HCT116 (cell line): ENCODE results near the gene RYR2. TPM values are rescaled to one million over a fixed set of nuclear protein-coding genes. Genes with fewer than 3 reads are reported as not detected.

Experiments used
- ATAC-seq: fragments of 200-7000 bp; cut with Tn5 transposase; 2 replicates; pipeline ENCODE4 v1.9.1; 2020; ENCODE audit warnings: mild to moderate bottlenecking, moderate library complexity
- BruUV-seq: library from RNA; stranded (reverse); fragments of 400-500 nt; replicated peaks from 2 replicates; lab custom pipeline; 2021; lab: Mats Ljungman, UMichigan
- CTCF ChIA-PET: fragments of 300-600 bp; sonication (Branson Sonifier 250); formaldehyde crosslinking; loops from one replicate; lab custom pipeline; 2021; ENCODE audit warnings: antibody characterized with exemption; lab: Charles Lee
- POLR2A ChIA-PET: fragments of 300-600, 350-600 bp; sonication (Branson Sonifier 250); formaldehyde crosslinking; loops from one replicate; lab custom pipeline; 2021; ENCODE audit warnings: antibody characterized with exemption; lab: Charles Lee
- RAD21 ChIA-PET, 2 experiments: fragments of 300-600 bp; sonication (Branson Sonifier 250); formaldehyde crosslinking; loops; one replicate each; lab custom pipeline; 2023; ENCODE audit warnings: low total read pairs in 2 of 2; ENCODE audit not compliant: uncharacterized antibody in 2 of 2, unreplicated experiment in 2 of 2, low non-redundant PET in 1 of 2; lab: Charles Lee
- DNase-seq: peaks from one replicate; pipeline ENCODE4 v3.0.0-alpha.2; 2010; ENCODE audit warnings: low read depth, low spot score
- H2AFZ ChIP-seq: fragments of 200-600 bp; shearing (Covaris generic), sonication (generic); 2 replicates; pipeline ENCODE4 v1.6.1; 2017; ENCODE audit warnings: low read depth, mixed run types, mixed read lengths, antibody characterized with exemption, low read length; ENCODE audit not compliant: poor library complexity, severe bottlenecking
- H3K27ac ChIP-seq: 2 replicates; pipeline ENCODE4 v1.5.1; 2012; ENCODE audit warnings: low read depth, low read length
- H3K27me3 ChIP-seq: fragments of 200-600 bp; sonication (generic); 2 replicates; pipeline ENCODE4 v1.6.1; 2016; ENCODE audit warnings: mixed run types, low read length, mixed read lengths; ENCODE audit not compliant: insufficient read depth
- H3K36me3 ChIP-seq, 2 experiments: fragments of 200-500 bp in 1 of 2; fragments of 200-600 bp in 1 of 2; sonication (Bioruptor generic) in 1 of 2; sonication (generic) in 1 of 2; 2 replicates each; pipeline versions ENCODE4 v1.5.1 to v1.6.1; 2014 to 2016; ENCODE audit warnings: low read length in 2 of 2, inconsistent platforms in 1 of 2, mixed read lengths in 1 of 2, mixed run types in 1 of 2; ENCODE audit not compliant: insufficient read depth in 2 of 2, control insufficient read depth in 1 of 2
- H3K4me1 ChIP-seq, 2 experiments: fragments of 200-600 bp in 1 of 2; sonication (generic) in 1 of 2; 2 replicates each; pipeline versions ENCODE4 v1.5.1 to v1.6.1; 2012 to 2017; ENCODE audit warnings: low read length in 2 of 2, inconsistent platforms in 1 of 2, mild to moderate bottlenecking in 1 of 2, mixed read lengths in 1 of 2, mixed run types in 1 of 2, moderate library complexity in 1 of 2; ENCODE audit not compliant: insufficient read depth in 2 of 2, control insufficient read depth in 1 of 2
- H3K4me2 ChIP-seq: fragments of 200-600 bp; sonication (generic); 2 replicates; pipeline ENCODE4 v1.6.1; 2017; ENCODE audit warnings: mixed run types, low read length, mixed read lengths
- H3K4me3 ChIP-seq, 2 experiments: fragments of 200-600 bp in 1 of 2; sonication (generic) in 1 of 2; replicated peaks in 1 of 2; 2 replicates each; pipeline ENCODE4 v1.5.1; 2011 to 2016; ENCODE audit warnings: low read length in 2 of 2, control low read depth in 1 of 2, low read depth in 1 of 2, mild to moderate bottlenecking in 1 of 2, mixed read lengths in 1 of 2, mixed run types in 1 of 2
- H3K79me2 ChIP-seq: fragments of 200-600 bp; sonication (generic); 2 replicates; pipeline ENCODE4 v1.6.1; 2017; ENCODE audit warnings: mild to moderate bottlenecking, mixed run types, low read length, moderate library complexity, mixed read lengths; ENCODE audit not compliant: insufficient read depth
- H3K9ac ChIP-seq: fragments of 200-600 bp; sonication (generic); 2 replicates; pipeline ENCODE4 v1.6.1; 2016; ENCODE audit warnings: low read length, mixed read lengths
- H3K9me2 ChIP-seq: fragments of 200-600 bp; sonication (generic), shearing (Covaris generic); 2 replicates; pipeline ENCODE4 v1.6.1; 2017; ENCODE audit warnings: mixed run types, mild to moderate bottlenecking, moderate library complexity; ENCODE audit not compliant: insufficient read depth
- H3K9me3 ChIP-seq, 2 experiments: fragments of 200-500 bp in 1 of 2; fragments of 200-600 bp in 1 of 2; sonication (Bioruptor generic) in 1 of 2; sonication (generic) in 1 of 2; 2 replicates each; pipeline ENCODE4 v1.6.1; 2014 to 2017; ENCODE audit warnings: low read length in 2 of 2, mixed read lengths in 2 of 2, inconsistent platforms in 1 of 2, low read depth in 1 of 2, mild to moderate bottlenecking in 1 of 2, mixed run types in 1 of 2, moderate library complexity in 1 of 2; ENCODE audit not compliant: control insufficient read depth in 1 of 2, insufficient read depth in 1 of 2
- H4K20me1 ChIP-seq: fragments of 200-600 bp; sonication (generic), shearing (Covaris generic); 2 replicates; pipeline ENCODE4 v1.6.1; 2017; ENCODE audit warnings: mixed run types, mild to moderate bottlenecking, moderate library complexity; ENCODE audit not compliant: insufficient read depth
- CBX3 ChIP-seq: IDR thresholded peaks from 2 replicates; pipeline ENCODE4 v1.6.1; 2012; ENCODE audit warnings: low read depth
- EGR1 ChIP-seq: IDR thresholded peaks from 2 replicates; pipeline ENCODE4 v1.6.1; 2012; ENCODE audit warnings: low read depth
- ELF1 ChIP-seq: IDR thresholded peaks from 2 replicates; pipeline ENCODE4 v1.6.1; 2012; ENCODE audit warnings: low read depth, borderline replicate concordance
- EZH2 ChIP-seq: fragments of 200-600 bp; sonication (generic); IDR thresholded peaks from 2 replicates; pipeline ENCODE4 v1.6.1; 2017; ENCODE audit warnings: antibody characterized with exemption, mixed run types
- EZH2phosphoT487 ChIP-seq: fragments of 200-600 bp; IDR thresholded peaks from 2 replicates; pipeline ENCODE4 v1.6.1; 2018; ENCODE audit warnings: antibody characterized with exemption, borderline replicate concordance
- JUND ChIP-seq: IDR thresholded peaks from 2 replicates; pipeline ENCODE4 v1.6.1; 2012
- MAX ChIP-seq: IDR thresholded peaks from 2 replicates; pipeline ENCODE4 v1.6.1; 2012
- POLR2A ChIP-seq: IDR thresholded peaks from 2 replicates; pipeline ENCODE4 v1.7.0; 2011; ENCODE audit warnings: borderline replicate concordance; ENCODE audit not compliant: insufficient read depth, insufficient read length; ENCODE audit errors: extremely low read depth
- SIN3A ChIP-seq: IDR thresholded peaks from 2 replicates; pipeline ENCODE4 v1.6.1; 2012; ENCODE audit warnings: low read depth
- SP1 ChIP-seq: IDR thresholded peaks from 2 replicates; pipeline ENCODE4 v1.6.1; 2012; ENCODE audit warnings: low read depth
- YY1 ChIP-seq: IDR thresholded peaks from 2 replicates; pipeline ENCODE4 v1.6.1; 2011; ENCODE audit warnings: low read length, low read depth, moderate library complexity, mild to moderate bottlenecking; ENCODE audit not compliant: insufficient replicate concordance; ENCODE audit errors: extremely low read depth
- ZFX ChIP-seq: fragments of 450-650 bp; IDR thresholded peaks from 2 replicates; pipeline ENCODE4 v1.6.1; 2017
- ZNF274 ChIP-seq: fragments of 200-500 bp; sonication (Bioruptor generic); IDR thresholded peaks from 2 replicates; pipeline ENCODE4 v1.6.1; 2014; ENCODE audit warnings: mild to moderate bottlenecking, low read depth, low read length, inconsistent platforms
- intact Hi-C: fragments of 100-400 bp; cut with micrococcal nuclease; formaldehyde crosslinking; loops from 2 replicates; pipeline ENCODE4 v1.10.0; 2022
- total RNA-seq: library from RNA; stranded (reverse); gene quantifications from one replicate; pipeline ENCODE4 v1.2.1, GENCODE V29; 2021; ENCODE audit not compliant: unreplicated experiment
- TF ChIP-seq, protein P1 (sequence below): IDR thresholded peaks from 2 replicates; pipeline ENCODE4 v1.6.1; 2012
- TF ChIP-seq, protein P2 (sequence below): IDR thresholded peaks from 2 replicates; pipeline ENCODE4 v1.6.1; 2012; ENCODE audit warnings: low read depth

Gene RYR2
- total RNA-seq, 1 experiment from 2014 or later, result 0.02 TPM

DNA sequence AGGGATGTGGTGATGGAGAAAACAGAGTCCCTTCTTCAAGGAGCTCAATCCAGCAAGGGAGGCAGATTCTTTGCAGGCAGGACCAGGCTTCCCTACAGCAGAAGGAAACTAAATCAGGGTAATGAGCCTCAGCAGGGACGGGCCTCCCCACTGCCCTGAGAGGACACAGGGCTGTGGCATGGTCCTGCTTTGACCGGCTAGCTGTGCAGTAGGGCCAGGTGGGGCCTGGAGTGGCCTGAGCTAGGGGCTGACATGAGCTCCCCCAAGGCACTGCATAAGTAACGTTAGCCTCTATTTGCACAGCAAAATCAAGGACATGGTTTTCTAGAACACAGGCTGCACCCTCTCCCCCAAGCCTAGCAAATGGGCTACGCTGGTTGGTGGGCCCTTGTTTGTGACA lies 162.9 kb downstream of the RYR2 start:
- no peak overlapping the region for H3K27ac ChIP-seq
- no peak for DNase-seq
- no peaks in the 10 kb centered on the region for H4K20me1 ChIP-seq
- no peak overlapping the region for H2AFZ ChIP-seq
- no peak overlapping the region for H3K9ac ChIP-seq
- no peak overlapping the region for H3K4me3 ChIP-seq
- H3K27me3 ChIP-seq, result no peaks in the 10 kb centered on the region
- no peaks in the 10 kb centered on the region for H3K9me2 ChIP-seq
- intact Hi-C loops, result no loop called here
- CTCF ChIA-PET, result no interaction called here
- no peak for ATAC-seq
- BruUV-seq, result no TSS peak
- no peaks in the 10 kb centered on the region for H3K4me1 ChIP-seq
- H3K36me3 ChIP-seq, result no peaks in the 10 kb centered on the region
- TF ChIP-seq, protein P1, sequence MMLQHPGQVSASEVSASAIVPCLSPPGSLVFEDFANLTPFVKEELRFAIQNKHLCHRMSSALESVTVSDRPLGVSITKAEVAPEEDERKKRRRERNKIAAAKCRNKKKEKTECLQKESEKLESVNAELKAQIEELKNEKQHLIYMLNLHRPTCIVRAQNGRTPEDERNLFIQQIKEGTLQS, result no peak
- TF ChIP-seq POLR2A, result no peak
- no peak for TF ChIP-seq SIN3A
- no peak for TF ChIP-seq SP1
- no peak overlapping the region for H3K4me2 ChIP-seq
- POLR2A ChIA-PET, result no interaction called here
- no peaks in the 10 kb centered on the region for H3K9me3 ChIP-seq
- H3K79me2 ChIP-seq, result no peaks in the 10 kb centered on the region
- RAD21 ChIA-PET, result no interaction called here

DNA sequence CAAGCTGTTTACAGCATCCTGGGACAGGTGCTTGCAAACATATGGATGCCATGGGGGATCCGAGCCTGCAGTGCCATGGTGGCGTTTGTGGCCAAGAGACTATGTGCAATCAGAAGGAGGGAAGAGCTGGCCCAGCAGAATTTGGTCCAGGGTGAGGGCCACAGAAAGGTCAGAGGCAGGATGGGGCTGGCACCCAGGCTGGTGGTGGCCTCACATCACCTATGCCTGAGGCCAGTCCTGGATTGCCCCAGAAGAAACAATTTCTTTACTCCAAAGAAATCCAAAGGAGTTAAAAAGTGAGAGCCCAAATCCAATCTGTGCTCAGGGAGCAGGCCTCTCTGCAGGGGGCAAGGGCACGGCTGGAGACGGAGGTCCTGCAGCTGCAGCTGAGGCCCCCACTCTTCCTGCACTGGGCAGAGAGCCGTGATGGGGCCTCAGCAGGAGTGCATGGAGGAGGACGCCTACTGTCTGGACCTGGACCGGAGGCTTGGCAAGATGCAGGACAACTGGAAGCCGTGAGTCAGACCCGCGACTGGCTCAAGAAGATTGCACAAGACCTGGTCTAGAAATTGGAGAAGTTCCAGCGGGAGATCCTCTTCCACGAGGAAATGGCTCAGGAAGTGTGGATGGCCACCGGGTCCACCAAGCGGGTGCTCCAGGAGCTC lies 163.5 kb downstream of the RYR2 start:
- ChIA-PET POLR2A (no interaction called here), RAD21 (no interaction called here), CTCF (no interaction called here)
- Histone ChIP-seq H4K20me1 (no peaks in the 10 kb centered on the region), H3K4me3 (no peak overlapping the region), H3K36me3 (no peaks in the 10 kb centered on the region), H2AFZ (no peak overlapping the region), H3K4me1 (no peaks in the 10 kb centered on the region), H3K27ac (no peak overlapping the region), H3K9ac (no peak overlapping the region), H3K27me3 (no peaks in the 10 kb centered on the region), H3K79me2 (no peaks in the 10 kb centered on the region), H3K4me2 (no peak overlapping the region), H3K9me2 (no peaks in the 10 kb centered on the region), H3K9me3 (no peaks in the 10 kb centered on the region)
- no TSS peak for BruUV-seq
- ATAC-seq, result no peak
- intact Hi-C loops, result no loop called here
- no peak for TF ChIP-seq EZH2phosphoT487
- TF ChIP-seq EZH2, result no peak
- TF ChIP-seq SP1, result no peak
- TF ChIP-seq ZNF274, result no peak
- no peak for TF ChIP-seq ELF1
- no peak for TF ChIP-seq SIN3A
- TF ChIP-seq MAX, result no peak
- TF ChIP-seq EGR1, result no peak
- no peak for TF ChIP-seq ZFX
- TF ChIP-seq, protein P1, result no peak
- no peak for TF ChIP-seq POLR2A
- no peak for TF ChIP-seq CBX3
- no peak for TF ChIP-seq YY1
- TF ChIP-seq, protein P2, sequence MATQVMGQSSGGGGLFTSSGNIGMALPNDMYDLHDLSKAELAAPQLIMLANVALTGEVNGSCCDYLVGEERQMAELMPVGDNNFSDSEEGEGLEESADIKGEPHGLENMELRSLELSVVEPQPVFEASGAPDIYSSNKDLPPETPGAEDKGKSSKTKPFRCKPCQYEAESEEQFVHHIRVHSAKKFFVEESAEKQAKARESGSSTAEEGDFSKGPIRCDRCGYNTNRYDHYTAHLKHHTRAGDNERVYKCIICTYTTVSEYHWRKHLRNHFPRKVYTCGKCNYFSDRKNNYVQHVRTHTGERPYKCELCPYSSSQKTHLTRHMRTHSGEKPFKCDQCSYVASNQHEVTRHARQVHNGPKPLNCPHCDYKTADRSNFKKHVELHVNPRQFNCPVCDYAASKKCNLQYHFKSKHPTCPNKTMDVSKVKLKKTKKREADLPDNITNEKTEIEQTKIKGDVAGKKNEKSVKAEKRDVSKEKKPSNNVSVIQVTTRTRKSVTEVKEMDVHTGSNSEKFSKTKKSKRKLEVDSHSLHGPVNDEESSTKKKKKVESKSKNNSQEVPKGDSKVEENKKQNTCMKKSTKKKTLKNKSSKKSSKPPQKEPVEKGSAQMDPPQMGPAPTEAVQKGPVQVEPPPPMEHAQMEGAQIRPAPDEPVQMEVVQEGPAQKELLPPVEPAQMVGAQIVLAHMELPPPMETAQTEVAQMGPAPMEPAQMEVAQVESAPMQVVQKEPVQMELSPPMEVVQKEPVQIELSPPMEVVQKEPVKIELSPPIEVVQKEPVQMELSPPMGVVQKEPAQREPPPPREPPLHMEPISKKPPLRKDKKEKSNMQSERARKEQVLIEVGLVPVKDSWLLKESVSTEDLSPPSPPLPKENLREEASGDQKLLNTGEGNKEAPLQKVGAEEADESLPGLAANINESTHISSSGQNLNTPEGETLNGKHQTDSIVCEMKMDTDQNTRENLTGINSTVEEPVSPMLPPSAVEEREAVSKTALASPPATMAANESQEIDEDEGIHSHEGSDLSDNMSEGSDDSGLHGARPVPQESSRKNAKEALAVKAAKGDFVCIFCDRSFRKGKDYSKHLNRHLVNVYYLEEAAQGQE, result no peak
- no peak for TF ChIP-seq JUND
- no peak for DNase-seq
